ENCODE results near the gene TRMT11. TPM values are rescaled to one million over a fixed set of nuclear protein-coding genes. Genes with fewer than 3 reads are reported as not detected.

The TRMT11 gene
- 11.8 TPM for polyA plus RNA-seq (2012; ENCODE audit: insufficient read length, low read depth)

- TF ChIP-seq POLR2AphosphoS5 (IDR thresholded peaks at IDR 0.05; ENCODE audit: low read depth, low read length) (peak; percentile 88), TAF1 (IDR thresholded peaks at IDR 0.05; ENCODE audit: borderline replicate concordance, insufficient read depth, low read length) (no peak; the same call in 1 of the 2 replicates), SIN3A (IDR thresholded peaks at IDR 0.05; ENCODE audit: borderline replicate concordance, insufficient read depth, low read length) (no peak), FOXP2 (optimal IDR thresholded peaks at IDR 0.05; ENCODE audit: borderline replicate concordance, extremely low read depth, extremely low read length, insufficient read depth) (peak; percentile 12), REST (IDR thresholded peaks at IDR 0.05; ENCODE audit: insufficient read depth in 1 of 2, low read depth in 2 of 2, low read length in 2 of 2) (0 out of 4 replicates have a peak, but pooled peaks of 1 of the 2 experiments have one; percentile 46)
These were observed at the start of gene TRMT11 for GRCh38 chr6:125986301-125987025. TRMT11 (plus strand) TSS chr6:125986540; CDS start chr6:125986551, 11 bp downstream.

GRCh38 chr6:125939026-125939425 lies 47.3 kb upstream of the TRMT11 start:
- no peak for TF ChIP-seq SIN3A (IDR thresholded peaks at IDR 0.05; ENCODE audit: borderline replicate concordance, insufficient read depth, low read length)

GRCh38 chr6:125939791-125940190 lies 46.5 kb upstream of the TRMT11 start:
- TF ChIP-seq POLR2AphosphoS5 (IDR thresholded peaks at IDR 0.05; ENCODE audit: low read depth, low read length) (no peak), FOXP2 (optimal IDR thresholded peaks at IDR 0.05; ENCODE audit: borderline replicate concordance, extremely low read depth, extremely low read length, insufficient read depth) (no peak), TAF1 (IDR thresholded peaks at IDR 0.05; ENCODE audit: borderline replicate concordance, insufficient read depth, low read length) (no peak), SIN3A (IDR thresholded peaks at IDR 0.05; ENCODE audit: borderline replicate concordance, insufficient read depth, low read length) (no peak), REST (IDR thresholded peaks at IDR 0.05; ENCODE audit: insufficient read depth in 1 of 2, low read depth in 2 of 2, low read length in 2 of 2) (no peak)

- TF ChIP-seq SIN3A (IDR thresholded peaks at IDR 0.05; ENCODE audit: borderline replicate concordance, insufficient read depth, low read length) (no peak), REST (IDR thresholded peaks at IDR 0.05; ENCODE audit: insufficient read depth in 1 of 2, low read depth in 2 of 2, low read length in 2 of 2) (no peak), FOXP2 (optimal IDR thresholded peaks at IDR 0.05; ENCODE audit: borderline replicate concordance, extremely low read depth, extremely low read length, insufficient read depth) (no peak), POLR2AphosphoS5 (IDR thresholded peaks at IDR 0.05; ENCODE audit: low read depth, low read length) (no peak), TAF1 (IDR thresholded peaks at IDR 0.05; ENCODE audit: borderline replicate concordance, insufficient read depth, low read length) (no peak)
These were observed 45.9 kb upstream of the TRMT11 start for GRCh38 chr6:125940247-125941041.

GRCh38 chr6:125942672-125943527 lies 43.4 kb upstream of the TRMT11 start:
- no peak for TF ChIP-seq FOXP2 (optimal IDR thresholded peaks at IDR 0.05; ENCODE audit: borderline replicate concordance, extremely low read depth, extremely low read length, insufficient read depth)
- TF ChIP-seq REST (IDR thresholded peaks at IDR 0.05; ENCODE audit: insufficient read depth in 1 of 2, low read depth in 2 of 2, low read length in 2 of 2), result no peak
- no peak for TF ChIP-seq TAF1 (IDR thresholded peaks at IDR 0.05; ENCODE audit: borderline replicate concordance, insufficient read depth, low read length)
- no peak for TF ChIP-seq SIN3A (IDR thresholded peaks at IDR 0.05; ENCODE audit: borderline replicate concordance, insufficient read depth, low read length)
- no peak for TF ChIP-seq POLR2AphosphoS5 (IDR thresholded peaks at IDR 0.05; ENCODE audit: low read depth, low read length)
